NCI-H524 (cell line): Measurements from ENCODE around the gene TNNI2.

Source experiments
- DNase-seq, 2 experiments: peaks; one replicate each; lab custom pipeline; 2025; lab: John Stamatoyannopoulos, UW

TNNI2 gene

DNA sequence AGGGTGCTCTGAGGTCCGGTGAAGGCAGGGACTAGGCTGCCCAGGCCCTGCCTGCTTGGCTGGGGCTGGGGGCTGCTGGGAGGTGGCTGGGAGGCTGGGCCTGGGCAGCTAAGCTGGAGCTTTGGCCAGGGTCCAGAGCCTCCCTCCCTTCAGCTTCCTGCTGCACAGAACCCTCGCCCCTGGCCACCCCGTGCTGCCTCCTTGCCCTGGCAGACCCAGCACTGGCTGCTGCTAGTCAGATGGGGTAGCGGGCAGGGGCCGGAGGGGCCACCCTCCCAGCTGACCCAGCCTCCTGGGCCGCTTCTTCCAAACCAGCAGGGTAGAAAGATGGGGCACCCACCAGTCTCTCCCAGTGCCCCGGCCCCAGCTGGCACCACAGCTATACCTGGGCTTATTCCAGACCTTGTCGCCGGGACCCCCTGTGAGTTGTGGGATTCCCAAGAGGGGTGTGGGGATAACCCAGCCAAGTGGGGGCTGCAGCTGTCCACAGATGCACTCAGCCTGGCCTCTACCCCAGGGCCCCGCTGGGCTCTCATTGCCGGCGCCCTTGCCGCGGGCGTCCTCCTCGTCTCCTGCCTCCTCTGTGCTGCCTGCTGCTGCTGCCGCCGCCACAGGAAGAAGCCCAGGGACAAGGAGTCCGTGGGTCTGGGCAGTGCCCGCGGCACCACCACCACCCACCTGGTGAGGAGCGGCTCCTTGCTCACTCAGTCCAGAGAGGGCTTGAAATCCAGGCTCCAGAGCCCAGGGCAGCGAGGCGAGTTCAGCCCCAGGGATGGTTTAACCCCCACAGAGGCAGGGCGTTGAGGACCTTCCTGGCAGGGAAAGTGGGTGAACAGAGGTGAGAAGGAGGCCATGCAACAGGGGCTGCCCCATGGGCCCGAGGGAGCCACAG lies 3.8 kb upstream of the TNNI2 start, which contains the start of gene SYT8:
Gene SYT8, plus strand, starts transcription at position 212 of the 892 bp plus-strand sequence. Its CDS starts 116 bp downstream, at position 328.
- no peak for DNase-seq

DNA sequence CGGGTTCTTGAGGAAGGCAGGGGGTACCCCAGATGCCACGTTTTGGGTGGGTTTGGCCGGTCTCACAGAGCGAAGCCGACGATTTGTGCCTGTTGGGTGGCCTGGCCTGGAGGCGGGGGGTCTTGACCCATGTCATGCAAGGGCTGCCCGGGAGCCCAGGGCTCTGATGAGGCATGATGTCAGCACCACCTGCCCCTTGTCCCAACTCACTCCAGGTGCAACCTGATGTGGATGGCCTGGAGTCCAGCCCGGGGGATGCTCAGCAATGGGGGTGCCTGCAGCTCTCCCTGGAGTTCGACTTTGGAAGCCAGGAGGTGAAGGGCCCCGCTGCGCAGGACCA lies 3.1 kb upstream of the TNNI2 start:
- no peak for DNase-seq

DNA sequence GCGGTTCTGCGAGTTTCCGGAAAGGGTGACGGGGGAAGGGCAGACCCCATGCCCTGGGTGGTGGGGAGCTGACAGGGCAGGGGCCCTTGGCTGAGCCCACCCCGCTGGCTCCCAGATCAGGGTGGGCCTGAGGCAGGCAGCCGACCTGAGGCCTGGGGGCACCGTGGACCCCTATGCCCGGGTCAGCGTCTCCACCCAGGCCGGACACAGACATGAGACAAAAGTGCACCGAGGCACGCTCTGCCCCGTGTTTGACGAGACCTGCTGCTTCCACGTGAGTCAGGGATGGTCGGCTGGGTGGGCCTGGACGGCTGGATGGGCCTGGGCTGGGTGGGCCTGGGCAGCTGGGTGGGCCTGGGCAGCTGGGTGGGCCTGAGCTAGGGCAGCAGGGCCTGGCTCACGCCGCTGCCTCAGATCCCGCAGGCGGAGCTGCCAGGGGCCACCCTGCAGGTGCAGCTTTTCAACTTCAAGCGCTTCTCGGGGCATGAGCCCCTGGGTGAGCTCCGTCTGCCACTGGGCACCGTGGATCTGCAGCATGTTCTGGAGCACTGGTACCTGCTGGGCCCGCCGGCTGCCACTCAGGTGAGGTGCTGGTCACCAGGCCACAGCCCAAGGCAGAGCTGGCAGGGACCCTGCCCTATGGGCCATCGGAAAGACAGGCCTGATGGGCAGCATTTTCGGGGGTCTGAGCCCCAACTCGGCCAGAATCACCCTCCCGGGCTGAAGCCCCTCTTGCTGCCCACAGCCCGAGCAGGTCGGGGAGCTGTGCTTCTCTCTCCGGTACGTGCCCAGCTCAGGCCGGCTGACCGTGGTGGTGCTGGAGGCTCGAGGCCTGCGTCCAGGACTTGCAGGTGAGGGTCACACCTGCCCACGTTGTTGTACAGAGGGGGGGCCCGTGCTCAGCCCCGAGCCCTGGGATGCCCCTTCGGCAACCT lies 2.5 kb upstream of the TNNI2 start:
- no peak for DNase-seq

GRCh38 chr11:1837171-1838076 lies 1.4 kb upstream of the TNNI2 start:
- peak in 1 of 2 experiments; percentile 53 for DNase-seq

DNA sequence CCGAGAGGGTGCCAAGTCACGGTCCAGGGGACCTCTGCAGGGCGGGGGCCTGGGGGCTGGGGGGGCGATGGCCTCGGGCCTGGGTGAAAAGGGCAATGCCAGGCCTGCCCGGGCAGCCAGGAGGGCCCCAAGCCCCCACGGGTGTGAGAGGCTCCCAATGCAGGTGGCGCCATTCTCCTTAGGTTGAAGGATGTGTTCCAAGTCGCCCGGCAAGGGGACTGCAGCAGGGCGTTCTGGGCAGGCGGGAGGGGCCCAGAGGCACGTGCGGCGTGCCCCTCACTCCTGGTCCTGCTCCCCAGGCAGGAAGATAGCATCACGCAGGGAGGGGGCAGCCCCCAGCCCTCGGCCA lies 730 bp upstream of the TNNI2 start:
- DNase-seq: no peak

DNA sequence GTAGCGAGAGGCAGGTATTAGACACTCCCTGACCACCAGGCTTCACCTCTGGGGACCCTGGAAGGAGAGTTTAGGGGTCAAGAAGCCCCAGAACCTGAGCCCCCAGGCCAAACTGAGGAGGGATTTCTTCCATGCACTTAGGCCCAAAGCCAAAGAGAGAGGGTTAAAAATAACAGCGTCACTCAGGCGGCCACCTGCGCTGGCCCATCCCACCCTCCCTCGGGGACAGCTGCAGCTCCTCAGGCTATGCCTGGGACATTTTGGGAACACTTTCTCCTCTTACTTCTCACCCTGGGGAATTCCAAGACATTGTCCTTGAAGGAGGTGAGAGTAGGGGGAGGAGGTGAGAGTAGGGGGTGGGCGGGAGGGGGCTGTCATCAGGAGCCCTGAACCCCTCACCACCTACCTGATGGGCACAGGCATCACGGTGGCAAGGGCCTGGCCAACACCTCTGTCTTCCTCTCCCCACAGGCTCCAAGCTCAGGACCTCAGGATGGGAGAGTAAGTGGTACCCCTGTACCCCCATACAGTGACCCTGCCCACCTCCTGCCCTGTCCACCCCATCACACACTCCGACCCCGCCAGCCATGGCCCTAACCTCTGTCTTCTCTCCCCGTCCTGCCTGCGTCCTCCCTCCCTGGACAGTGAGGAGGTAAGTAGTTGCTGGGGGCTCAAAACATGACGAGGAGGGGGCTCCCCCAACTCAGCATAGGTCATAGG lies 583 bp downstream of the TNNI2 start:
- DNase-seq: no peak

- no peak for DNase-seq
Observed at GRCh38 chr11:1839924-1840779, 1.4 kb downstream of the TNNI2 start.

- no peak for DNase-seq
Observed at GRCh38 chr11:1840780-1841480, 2.1 kb downstream of the TNNI2 start.

- DNase-seq: no peak
Observed at GRCh38 chr11:1841511-1842148, 2.8 kb downstream of the TNNI2 start.

DNA sequence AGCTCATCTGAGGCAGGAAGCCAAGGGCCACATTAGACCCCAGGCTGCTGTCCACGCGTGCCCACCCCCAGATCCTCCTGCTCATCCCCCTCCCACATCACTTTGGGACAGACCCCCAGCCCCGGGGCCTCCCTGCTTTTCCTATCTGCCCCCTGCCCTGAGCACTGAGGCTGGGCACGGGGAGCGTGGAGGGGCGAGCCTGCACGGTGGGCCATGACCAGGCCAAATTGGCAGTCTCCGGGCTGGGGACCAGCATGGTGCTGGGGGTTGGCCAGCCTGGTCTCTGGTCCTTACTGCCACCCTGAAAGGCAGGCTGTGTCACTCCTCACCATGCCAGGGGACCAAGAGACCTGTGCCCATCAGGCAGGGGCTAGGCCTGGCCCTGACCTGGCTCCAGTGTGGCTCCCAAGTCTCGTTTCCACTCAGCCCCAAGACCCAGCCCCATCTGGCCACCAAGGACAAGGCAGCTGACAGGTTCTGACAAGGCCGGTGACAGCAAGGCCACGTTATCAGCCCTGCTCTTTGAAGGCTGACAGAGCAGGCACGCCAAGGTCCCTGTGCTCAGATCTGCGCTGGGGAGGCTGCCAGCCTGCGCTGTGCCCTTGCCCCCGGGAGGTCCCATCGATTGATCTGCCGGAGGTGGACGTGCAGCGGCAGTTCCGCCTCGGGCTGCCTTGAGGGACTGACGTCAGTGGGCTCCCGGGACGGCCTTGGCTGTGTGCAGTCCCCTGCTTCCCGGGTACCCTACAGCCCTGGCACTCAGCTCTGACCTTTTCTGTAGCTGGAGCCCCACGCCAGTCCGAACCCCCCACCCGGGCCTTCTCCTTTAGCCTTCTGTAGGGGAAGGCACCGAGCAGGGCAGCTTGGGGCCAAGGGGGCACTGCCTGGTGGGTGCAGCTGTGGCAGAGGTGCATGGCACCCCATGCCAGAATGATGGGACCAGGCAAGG lies 3.6 kb downstream of the TNNI2 start:
- no peak for DNase-seq

- DNase-seq: no peak
Observed at GRCh38 chr11:1843098-1843473, 4.3 kb downstream of the TNNI2 start.

- no peak for DNase-seq
Observed at GRCh38 chr11:1843796-1844195, 5.0 kb downstream of the TNNI2 start.

DNA sequence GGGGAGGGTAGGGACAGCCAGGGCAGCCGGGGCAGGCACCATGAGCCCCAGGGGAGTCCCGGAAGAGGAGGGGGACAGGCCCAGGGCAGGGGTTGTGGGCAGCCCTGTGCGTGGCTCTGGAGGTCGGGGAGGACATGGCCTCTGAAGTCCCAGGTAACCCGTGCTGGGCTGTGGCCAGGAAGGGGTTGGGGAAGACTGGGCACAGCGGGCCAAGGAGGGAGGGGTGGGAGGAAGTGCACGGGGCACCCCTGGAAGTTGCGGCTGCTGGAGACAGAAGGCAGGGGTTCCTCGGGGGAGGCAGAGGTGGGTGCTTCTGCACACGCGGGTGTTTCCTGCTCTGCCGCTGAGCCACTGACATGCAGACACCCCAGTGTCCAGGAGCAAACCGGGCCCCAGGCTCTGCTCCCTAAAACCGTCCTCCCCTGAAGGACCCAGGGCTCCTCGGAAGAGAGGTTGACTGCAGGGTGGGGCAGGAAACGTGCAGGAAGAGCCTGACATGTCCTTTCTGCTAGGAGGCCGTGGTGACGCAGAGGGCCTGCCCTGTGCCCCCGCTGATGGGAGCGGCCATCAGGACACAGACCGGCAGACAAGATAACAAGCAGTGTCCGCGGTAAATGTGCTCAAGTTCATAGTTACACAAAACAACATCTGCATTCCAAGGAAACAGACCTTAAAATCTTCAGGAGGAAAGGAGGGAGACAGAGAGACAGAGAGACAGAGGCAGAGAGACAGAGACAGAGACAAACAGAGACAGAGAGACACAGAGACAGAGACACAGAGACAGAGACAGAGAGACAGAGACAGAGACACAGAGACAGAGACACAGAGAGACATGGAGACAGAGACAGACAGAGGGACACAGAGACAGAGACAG lies 5.7 kb downstream of the TNNI2 start:
- DNase-seq: no peak

GRCh38 chr11:1845095-1845429 lies 6.3 kb downstream of the TNNI2 start:
- no peak for DNase-seq

DNA sequence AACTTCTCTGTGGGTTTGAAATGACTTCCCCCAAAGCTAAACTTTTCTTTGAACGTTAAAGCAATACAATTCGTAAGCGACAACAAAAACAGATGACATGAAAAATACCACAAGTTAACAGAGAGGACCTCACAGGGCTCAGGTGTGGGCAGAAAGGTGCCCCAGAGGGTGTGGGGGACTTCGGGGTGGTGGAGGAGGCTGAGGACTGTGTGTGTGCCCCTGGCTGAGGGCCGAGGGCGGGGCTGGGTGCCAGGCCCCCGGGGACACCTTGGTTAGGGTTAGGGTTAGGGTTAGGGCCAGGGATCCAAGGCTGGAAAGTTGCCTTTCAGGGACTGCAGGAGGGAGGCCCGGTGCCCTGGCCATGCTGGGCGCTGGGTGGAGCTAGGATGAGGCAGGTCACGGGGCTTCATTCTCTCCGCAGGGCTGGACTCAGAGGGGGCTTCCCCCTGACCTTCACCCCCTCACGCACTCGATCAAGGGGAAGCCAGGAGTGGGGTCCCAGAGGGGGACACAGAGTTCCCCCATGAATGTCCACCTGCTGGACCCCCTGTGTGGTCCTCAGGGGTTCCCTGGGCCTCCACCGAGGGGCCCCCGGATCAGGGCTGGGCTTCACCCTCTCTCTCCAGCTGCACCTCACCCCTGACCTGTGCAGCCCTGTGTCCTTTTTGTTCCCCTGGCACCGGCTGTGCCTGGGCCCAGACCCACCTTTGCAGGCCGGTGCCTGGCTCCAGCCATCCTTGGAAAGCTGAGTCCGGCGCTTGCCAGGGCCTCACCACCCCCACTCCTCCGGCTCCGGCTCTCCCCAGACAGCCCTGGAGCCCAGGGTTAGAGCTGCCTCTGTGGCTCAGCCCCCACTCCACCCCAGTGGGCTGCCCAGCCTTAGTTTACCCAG lies 7.0 kb downstream of the TNNI2 start:
- DNase-seq: no peak

- no peak for DNase-seq
Observed at GRCh38 chr11:1846453-1846932, 7.7 kb downstream of the TNNI2 start.
